ENCODE data around the gene ANKRD18A. TPM values are rescaled to one million over a fixed set of nuclear protein-coding genes. Genes with fewer than 3 reads are reported as not detected.

ANKRD18A gene
- total and polyA plus RNA-seq, 7 experiments from 2014 or later, result 0.04 to 14.9 (median 6.6) TPM

GRCh38 chr9:38629511-38629910 lies 9.1 kb upstream of the ANKRD18A start:
- H3K4me3 Mint-ChIP-seq, result no peak overlapping the region
- Histone ChIP-seq H3K4me1 (ENCODE audit: control insufficient read depth in 2 of 2, insufficient read depth in 2 of 2, low read length in 2 of 2) (no peaks in the 10 kb centered on the region), H3K4me3 (ENCODE audit: low read length) (no peak overlapping the region), H3K36me3 (ENCODE audit: control insufficient read depth in 2 of 3, insufficient read depth in 3 of 3, low read length in 3 of 3) (no peaks in the 10 kb centered on the region), H3K27me3 (ENCODE audit: control insufficient read depth in 2 of 2, insufficient read depth in 2 of 2, low read length in 2 of 2) (no peaks in the 10 kb centered on the region), H3K27ac (ENCODE audit: low read depth, low read length) (no peak overlapping the region), H3K9me3 (ENCODE audit: control insufficient read depth in 2 of 3, low read length in 3 of 3) (no peaks in the 10 kb centered on the region)
- H3K36me3 Mint-ChIP-seq, result peaks cover 0 to 4% (median 4%) of the 10 kb centered on the region in 5 donors
- DNase-seq, result no peak
- H3K27ac Mint-ChIP-seq, result no peak overlapping the region
- ChIA-PET CTCF (no interaction called here), POLR2A (no interaction called here)
- peaks cover 0 to 9% (median 0%) of the 10 kb centered on the region in 7 donors for H3K4me1 Mint-ChIP-seq
- intact Hi-C loops (cut with micrococcal nuclease), result loop anchor here in 1 of 2 donors (1.0 kb wide), 1 partner anchor 8 kb away; no protein-coding TSS in a partner anchor
- peaks cover 0 to 17% (median 5%) of the 10 kb centered on the region in 5 donors for H3K27me3 Mint-ChIP-seq
- H3K9me3 Mint-ChIP-seq, result peaks cover 0 to 23% (median 5%) of the 10 kb centered on the region in 11 donors
- ATAC-seq, result peak; percentile 18

GRCh38 chr9:38626006-38626405 lies 5.6 kb upstream of the ANKRD18A start:
- Histone ChIP-seq H3K4me1 (ENCODE audit: control insufficient read depth in 2 of 2, insufficient read depth in 2 of 2, low read length in 2 of 2) (peaks cover 0 to 5% of the 10 kb centered on the region in 2 donors), H3K36me3 (ENCODE audit: control insufficient read depth in 2 of 3, insufficient read depth in 3 of 3, low read length in 3 of 3) (peaks cover 0 to under 1% (median 0%) of the 10 kb centered on the region in 3 experiments), H3K9me3 (ENCODE audit: control insufficient read depth in 2 of 3, low read length in 3 of 3) (peaks cover 0 to 4% (median 0%) of the 10 kb centered on the region in 3 experiments), H3K4me3 (ENCODE audit: low read length) (no peak overlapping the region), H3K27ac (ENCODE audit: low read depth, low read length) (no peak overlapping the region), H3K27me3 (ENCODE audit: control insufficient read depth in 2 of 2, insufficient read depth in 2 of 2, low read length in 2 of 2) (no peaks in the 10 kb centered on the region)
- peaks cover 0 to 39% (median 10%) of the 10 kb centered on the region in 11 donors for H3K9me3 Mint-ChIP-seq
- peak overlapping the region in 1 of 9 donors; percentile 11 for H3K27ac Mint-ChIP-seq
- ChIA-PET POLR2A (no interaction called here), CTCF (no interaction called here)
- DNase-seq (no peak), ATAC-seq (no peak)
- peaks cover 7 to 18% (median 12%) of the 10 kb centered on the region in 7 donors for H3K4me1 Mint-ChIP-seq
- intact Hi-C loops (cut with micrococcal nuclease), result no loop called here
- no peak overlapping the region for H3K4me3 Mint-ChIP-seq
- peaks cover 0 to 38% (median 14%) of the 10 kb centered on the region in 5 donors for H3K27me3 Mint-ChIP-seq
- H3K36me3 Mint-ChIP-seq, result peaks cover 2 to 4% (median 4%) of the 10 kb centered on the region in 5 donors

- H3K9me3 Mint-ChIP-seq, result peaks cover 0 to 39% (median 10%) of the 10 kb centered on the region in 11 donors
- Histone ChIP-seq H3K4me3 (ENCODE audit: low read length) (peak overlapping the region; percentile 68), H3K9me3 (ENCODE audit: control insufficient read depth in 2 of 3, low read length in 3 of 3) (peaks cover 0 to 4% (median 0%) of the 10 kb centered on the region in 3 experiments), H3K36me3 (ENCODE audit: control insufficient read depth in 2 of 3, insufficient read depth in 3 of 3, low read length in 3 of 3) (peaks cover 0 to 7% (median 0%) of the 10 kb centered on the region in 3 experiments), H3K27me3 (ENCODE audit: control insufficient read depth in 2 of 2, insufficient read depth in 2 of 2, low read length in 2 of 2) (no peaks in the 10 kb centered on the region), H3K4me1 (ENCODE audit: control insufficient read depth in 2 of 2, insufficient read depth in 2 of 2, low read length in 2 of 2) (peaks cover 0 to 5% of the 10 kb centered on the region in 2 donors), H3K27ac (ENCODE audit: low read depth, low read length) (no peak overlapping the region)
- ATAC-seq, result no peak
- POLR2A ChIA-PET, result no interaction called here
- peak overlapping the region in 1 of 9 donors; percentile 40 for H3K27ac Mint-ChIP-seq
- DNase-seq, result no peak
- peaks cover 4% of the 10 kb centered on the region in 5 donors for H3K36me3 Mint-ChIP-seq
- intact Hi-C loops (cut with micrococcal nuclease), result no loop called here
- CTCF ChIA-PET, result interaction anchor here (1.1 kb wide), 1 partner anchor 19 kb away, joined by 4 read pairs; no protein-coding TSS in a partner anchor
- H3K4me3 Mint-ChIP-seq, result peak overlapping the region in 9 of 10 donors; percentile 43 to 92 (median 86)
- H3K4me1 Mint-ChIP-seq, result peaks cover 7 to 18% (median 14%) of the 10 kb centered on the region in 7 donors
- H3K27me3 Mint-ChIP-seq, result peaks cover 0 to 47% (median 18%) of the 10 kb centered on the region in 5 donors
These were observed 2.6 kb upstream of the ANKRD18A start for GRCh38 chr9:38622951-38623350.

- Mint-ChIP-seq H3K27me3 (peaks cover 0 to 51% (median 18%) of the 10 kb centered on the region in 5 donors), H3K27ac (peak overlapping the region in 3 of 9 donors; percentile 14 to 58 (median 40)), H3K36me3 (peaks cover 4% of the 10 kb centered on the region in 5 donors), H3K4me3 (peak overlapping the region; percentile 76 to 92 (median 86)), H3K9me3 (peaks cover 0 to 39% (median 10%) of the 10 kb centered on the region in 11 donors), H3K4me1 (peaks cover 7 to 18% (median 14%) of the 10 kb centered on the region in 7 donors)
- Histone ChIP-seq H3K27ac (ENCODE audit: low read depth, low read length) (no peak overlapping the region), H3K36me3 (ENCODE audit: control insufficient read depth in 2 of 3, insufficient read depth in 3 of 3, low read length in 3 of 3) (peaks cover 0 to 7% (median 0%) of the 10 kb centered on the region in 3 experiments), H3K9me3 (ENCODE audit: control insufficient read depth in 2 of 3, low read length in 3 of 3) (peaks cover 0 to 4% (median 0%) of the 10 kb centered on the region in 3 experiments), H3K27me3 (ENCODE audit: control insufficient read depth in 2 of 2, insufficient read depth in 2 of 2, low read length in 2 of 2) (no peaks in the 10 kb centered on the region), H3K4me1 (ENCODE audit: control insufficient read depth in 2 of 2, insufficient read depth in 2 of 2, low read length in 2 of 2) (peaks cover 0 to 5% of the 10 kb centered on the region in 2 donors), H3K4me3 (ENCODE audit: low read length) (peak overlapping the region; percentile 68)
- intact Hi-C loops (cut with micrococcal nuclease), result no loop called here
- ChIA-PET CTCF (interaction anchor here (1.1 kb wide), 1 partner anchor 20 kb away, joined by 4 read pairs; no protein-coding TSS in a partner anchor), POLR2A (no interaction called here)
- no peak for ATAC-seq
- DNase-seq, result peak in 1 of 9 donors; percentile 5
These were observed 1.9 kb upstream of the ANKRD18A start for GRCh38 chr9:38622288-38622674.

GRCh38 chr9:38621434-38622287 lies 1.3 kb upstream of the ANKRD18A start:
- ATAC-seq (peak; percentile 52), DNase-seq (peak; percentile 19 to 49 (median 42))
- no peaks in the 10 kb centered on the region for H3K27me3 ChIP-seq (ENCODE audit: control insufficient read depth in 2 of 2, insufficient read depth in 2 of 2, low read length in 2 of 2)
- ChIA-PET CTCF (interaction anchor here (1.1 to 1.2 kb wide), 2 partner anchors 21 kb away, joined by 4 to 7 read pairs; no protein-coding TSS in a partner anchor), POLR2A (interaction anchor here (0.9 kb wide), 1 partner anchor 13 kb away, joined by 4 read pairs; no protein-coding TSS in a partner anchor)
- peak overlapping the region; percentile 51 for H3K27ac ChIP-seq (ENCODE audit: low read depth, low read length)
- peaks cover 0 to 7% (median 0%) of the 10 kb centered on the region in 3 experiments for H3K36me3 ChIP-seq (ENCODE audit: control insufficient read depth in 2 of 3, insufficient read depth in 3 of 3, low read length in 3 of 3)
- H3K4me3 Mint-ChIP-seq, result peak overlapping the region; percentile 80 to 95 (median 88)
- peak overlapping the region; percentile 68 for H3K4me3 ChIP-seq (ENCODE audit: low read length)
- peaks cover 0 to 4% (median 0%) of the 10 kb centered on the region in 3 experiments for H3K9me3 ChIP-seq (ENCODE audit: control insufficient read depth in 2 of 3, low read length in 3 of 3)
- intact Hi-C loops (cut with micrococcal nuclease), result loop anchor here (1.0 to 2.0 kb wide), 3 partner anchors 8 to 51 kb away; no protein-coding TSS in a partner anchor
- H3K4me1 ChIP-seq (ENCODE audit: control insufficient read depth in 2 of 2, insufficient read depth in 2 of 2, low read length in 2 of 2), result peaks cover 0 to 5% of the 10 kb centered on the region in 2 donors
- peaks cover 7 to 18% (median 14%) of the 10 kb centered on the region in 7 donors for H3K4me1 Mint-ChIP-seq
- H3K9me3 Mint-ChIP-seq, result peaks cover 0 to 35% (median 10%) of the 10 kb centered on the region in 11 donors
- H3K27me3 Mint-ChIP-seq, result peaks cover 0 to 53% (median 18%) of the 10 kb centered on the region in 5 donors
- peak overlapping the region in 3 of 9 donors; percentile 40 to 67 (median 58) for H3K27ac Mint-ChIP-seq
- peaks cover 4% of the 10 kb centered on the region in 5 donors for H3K36me3 Mint-ChIP-seq

Data from naive thymus-derived CD4-positive, alpha-beta T cell (primary cell).